Limb (tissue), 2 donors: ENCODE measurements around the gene CPN1.

Source experiments
- DNase-seq, 2 donors: peaks; one replicate each; pipeline ENCODE4 v3.0.0-alpha.2; 2016; ENCODE audit errors: extremely low spot score in 2 of 2

CPN1 gene

DNA sequence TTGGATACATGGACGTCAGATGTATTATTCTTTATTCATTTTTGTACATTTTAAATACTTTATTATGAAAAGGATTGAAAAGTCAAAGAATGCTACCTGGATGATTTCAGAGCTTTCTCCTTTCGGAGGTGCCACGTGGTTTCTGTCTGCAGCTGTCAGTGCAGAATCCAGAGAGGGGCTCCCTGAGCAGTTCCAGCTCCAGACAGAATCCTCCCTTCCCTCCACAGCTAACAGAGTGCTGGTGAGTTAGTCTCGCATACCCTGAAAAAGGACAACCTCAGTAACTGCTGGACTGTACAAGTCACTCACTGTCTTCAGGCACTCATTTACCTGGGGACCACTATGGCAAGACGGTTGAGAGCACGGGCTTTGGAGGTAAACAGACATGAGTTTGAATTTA, 82.8 kb downstream of the CPN1 start:
- no peak for DNase-seq

- peak in 1 of 2 donors; percentile 50 for DNase-seq
Measured at GRCh38 chr10:99996671-99997648, 84.7 kb downstream of the CPN1 start.

DNA sequence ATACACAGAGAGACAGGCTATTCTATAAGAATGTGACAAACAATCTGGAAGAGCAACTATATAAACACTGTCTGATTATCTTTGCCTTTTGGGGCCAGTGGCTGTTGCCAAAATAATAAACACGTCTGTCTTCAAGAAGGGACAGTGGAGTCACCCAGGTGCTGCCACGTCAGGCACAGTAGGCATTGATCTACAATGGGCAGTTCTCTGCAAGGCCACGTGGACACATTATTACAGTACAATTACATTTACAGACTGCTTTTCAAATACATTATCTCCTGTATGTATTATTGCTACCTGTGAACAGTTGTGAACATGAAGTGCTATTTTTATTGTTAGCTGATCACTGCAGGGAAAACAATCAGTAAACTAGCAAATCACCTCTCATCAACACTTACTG, 86.0 kb downstream of the CPN1 start:
- no peak for DNase-seq

GRCh38 chr10:99995269-99995668, 86.4 kb downstream of the CPN1 start:
- DNase-seq, result no peak

DNA sequence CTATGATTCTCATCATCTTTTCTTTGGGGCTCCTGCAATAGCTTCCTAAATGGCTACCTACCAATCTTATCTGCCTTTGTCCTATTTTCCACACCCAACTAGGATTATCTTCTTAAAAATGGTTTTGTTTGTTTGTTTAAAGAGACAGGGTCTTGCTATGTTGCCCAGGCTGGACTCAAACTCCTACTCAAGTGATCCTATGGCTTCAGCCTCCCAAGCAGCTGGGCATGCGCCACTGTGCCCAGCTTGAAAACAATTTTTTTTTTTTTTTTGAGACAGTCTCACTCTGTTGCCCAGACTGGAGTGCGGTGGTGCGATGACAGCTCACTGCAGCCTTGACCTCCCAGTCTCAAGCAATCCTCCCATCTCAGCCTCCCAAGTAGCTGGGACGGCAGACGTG, 86.9 kb downstream of the CPN1 start:
- DNase-seq, result no peak

DNA sequence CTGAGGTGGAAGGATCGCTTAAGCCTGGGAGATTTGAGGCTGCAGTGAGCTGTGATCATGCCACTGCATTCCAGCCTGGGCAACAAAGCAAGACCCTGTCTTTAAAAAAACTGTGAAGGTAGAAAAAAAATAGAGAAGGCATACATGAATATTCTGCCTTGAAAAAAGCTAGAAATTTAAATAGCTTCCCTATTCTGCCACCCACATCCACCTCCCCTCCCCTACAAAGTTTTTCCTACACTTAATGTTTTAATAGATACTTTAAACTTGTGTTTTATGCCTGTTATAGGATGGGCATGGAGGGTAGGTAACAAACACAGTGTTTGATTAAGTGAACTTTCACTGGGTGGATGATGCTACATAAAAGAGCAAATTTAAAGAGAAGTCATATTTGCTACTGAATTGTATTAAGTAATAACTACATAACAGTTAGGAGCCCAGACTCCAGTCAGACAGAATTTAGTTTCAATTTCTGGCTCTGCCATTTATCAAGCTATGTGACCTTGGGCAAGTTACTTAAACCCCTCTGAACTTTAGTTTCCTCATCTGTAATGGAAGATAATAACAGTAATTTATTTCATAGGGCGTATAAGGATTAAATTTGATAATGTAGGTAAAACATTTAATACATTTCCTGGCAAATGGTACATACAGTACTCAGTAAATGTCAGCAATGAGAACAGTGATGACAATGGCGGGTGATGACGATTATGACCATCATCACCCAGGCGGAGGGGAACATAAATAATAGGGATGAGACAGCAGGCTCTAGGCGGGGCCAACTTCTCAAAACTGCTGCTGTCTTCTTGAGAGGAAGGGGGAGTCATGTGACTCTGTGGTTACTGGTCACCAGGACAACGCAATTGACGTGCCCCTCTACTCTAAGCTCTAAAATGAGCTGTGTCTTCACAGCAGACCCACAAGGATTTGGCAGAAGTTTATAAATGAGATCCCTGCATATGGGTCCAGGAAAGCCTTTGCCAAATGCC, 87.7 kb downstream of the CPN1 start:
- peak; percentile 39 to 72 for DNase-seq
